ENCODE results near the gene PRDM7. TPM values are rescaled to one million over a fixed set of nuclear protein-coding genes. Genes with fewer than 3 reads are reported as not detected.
"Not testable (repeated sequence)": the region's sequence is repeated elsewhere in the genome, so short reads cannot be mapped to it uniquely, and the experiment has no call there.

The PRDM7 gene
- total RNA-seq (2022), result not detected in 2 replicates
- percentile 14 among the genes with signal in this experiment for Bru-seq, nascent RNA
- BruChase-seq, experiment 1, labeled RNA remaining after a 2-hour chase, result percentile 16 among the genes with signal in this experiment
- BruChase-seq, experiment 2, labeled RNA remaining after a 6-hour chase, result percentile 10 among the genes with signal in this experiment
- long read RNA-seq, result 0 reads

DNA sequence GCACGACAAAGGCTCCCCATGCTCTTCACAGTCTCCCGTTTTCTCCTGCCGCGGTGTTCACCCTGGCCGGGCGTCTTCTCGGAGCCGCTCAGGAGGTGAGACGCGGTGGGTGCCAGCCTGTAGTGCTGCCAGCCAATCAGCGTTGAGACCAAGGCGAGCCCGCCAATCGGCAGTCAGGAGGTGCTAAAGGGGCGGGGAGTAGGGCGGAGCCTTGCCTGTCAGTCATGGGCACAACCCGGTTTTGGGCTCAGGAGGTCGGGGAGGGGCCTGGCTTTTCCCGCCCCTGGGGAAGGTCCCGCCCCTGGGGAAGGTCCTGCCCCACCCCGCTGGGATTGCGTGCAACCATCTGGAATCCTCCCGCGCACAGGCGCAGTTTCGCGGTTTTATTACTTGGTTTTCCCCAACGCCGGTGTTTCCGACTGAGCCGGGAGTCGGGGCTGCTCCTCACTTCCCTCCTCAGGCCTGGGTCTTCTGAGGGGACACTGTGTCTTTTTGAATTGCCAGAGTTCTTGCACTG is at the start of gene PRDM7:
Gene PRDM7 (minus strand): TSS at position 92 of the 517 bp plus-strand sequence. CDS start 1,421 bp downstream, outside the sequence.
- CTCF ChIA-PET, result no interaction called here
- no peaks in the 10 kb centered on the region for H3K27me3 ChIP-seq (replicated peaks; ENCODE audit: control insufficient read depth, insufficient read depth, low read length)
- TF ChIP-seq, protein P1, sequence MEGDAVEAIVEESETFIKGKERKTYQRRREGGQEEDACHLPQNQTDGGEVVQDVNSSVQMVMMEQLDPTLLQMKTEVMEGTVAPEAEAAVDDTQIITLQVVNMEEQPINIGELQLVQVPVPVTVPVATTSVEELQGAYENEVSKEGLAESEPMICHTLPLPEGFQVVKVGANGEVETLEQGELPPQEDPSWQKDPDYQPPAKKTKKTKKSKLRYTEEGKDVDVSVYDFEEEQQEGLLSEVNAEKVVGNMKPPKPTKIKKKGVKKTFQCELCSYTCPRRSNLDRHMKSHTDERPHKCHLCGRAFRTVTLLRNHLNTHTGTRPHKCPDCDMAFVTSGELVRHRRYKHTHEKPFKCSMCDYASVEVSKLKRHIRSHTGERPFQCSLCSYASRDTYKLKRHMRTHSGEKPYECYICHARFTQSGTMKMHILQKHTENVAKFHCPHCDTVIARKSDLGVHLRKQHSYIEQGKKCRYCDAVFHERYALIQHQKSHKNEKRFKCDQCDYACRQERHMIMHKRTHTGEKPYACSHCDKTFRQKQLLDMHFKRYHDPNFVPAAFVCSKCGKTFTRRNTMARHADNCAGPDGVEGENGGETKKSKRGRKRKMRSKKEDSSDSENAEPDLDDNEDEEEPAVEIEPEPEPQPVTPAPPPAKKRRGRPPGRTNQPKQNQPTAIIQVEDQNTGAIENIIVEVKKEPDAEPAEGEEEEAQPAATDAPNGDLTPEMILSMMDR (IDR thresholded peaks at IDR 0.05; ENCODE audit: insufficient read depth in 1 of 2, low read depth in 1 of 2, low read length in 1 of 2, severe bottlenecking in 1 of 2, unreplicated experiment in 1 of 2), result no peak
- DNase-seq, result peak; percentile 100
- POLR2A ChIA-PET, result no interaction called here
- H3K27me3 Mint-ChIP-seq (ENCODE audit: insufficient read depth, unreplicated experiment), result peaks cover 9% of the 10 kb centered on the region
- intact Hi-C loops (cut with micrococcal nuclease; ENCODE audit: unreplicated experiment), result loop anchor here (2.0 kb wide), 1 partner anchor 18 kb away; no protein-coding TSS in a partner anchor
- H3K4me3 Mint-ChIP-seq (ENCODE audit: unreplicated experiment), result peak within 1 kb of the TSS; percentile 94
- no TSS peak for BruUV-seq (replicated peaks)
- H3K4me1 ChIP-seq, result peaks cover 3% of the 10 kb centered on the region; the same call in 1 of the 2 replicates
- peaks cover 20% of the 10 kb centered on the region for H3K36me3 Mint-ChIP-seq (ENCODE audit: insufficient read depth, unreplicated experiment)
- peaks cover 10% of the 10 kb centered on the region for H3K4me1 Mint-ChIP-seq (ENCODE audit: low read depth, unreplicated experiment)
- H3K9me3 ChIP-seq, result peaks cover 2% of the 10 kb centered on the region; the same call in 1 of the 2 replicates
- peak within 1 kb of the TSS; percentile 37 for H3K4me3 ChIP-seq (ENCODE audit: low read depth, low read length)
- H3K27ac Mint-ChIP-seq (ENCODE audit: unreplicated experiment), result peak within 1 kb of the TSS; percentile 98
- H3K36me3 ChIP-seq (ENCODE audit: control insufficient read depth, insufficient read depth, low read length), result no peaks in the 10 kb centered on the region
- no peaks in the 10 kb centered on the region for H3K9me3 Mint-ChIP-seq (ENCODE audit: unreplicated experiment)

DNA sequence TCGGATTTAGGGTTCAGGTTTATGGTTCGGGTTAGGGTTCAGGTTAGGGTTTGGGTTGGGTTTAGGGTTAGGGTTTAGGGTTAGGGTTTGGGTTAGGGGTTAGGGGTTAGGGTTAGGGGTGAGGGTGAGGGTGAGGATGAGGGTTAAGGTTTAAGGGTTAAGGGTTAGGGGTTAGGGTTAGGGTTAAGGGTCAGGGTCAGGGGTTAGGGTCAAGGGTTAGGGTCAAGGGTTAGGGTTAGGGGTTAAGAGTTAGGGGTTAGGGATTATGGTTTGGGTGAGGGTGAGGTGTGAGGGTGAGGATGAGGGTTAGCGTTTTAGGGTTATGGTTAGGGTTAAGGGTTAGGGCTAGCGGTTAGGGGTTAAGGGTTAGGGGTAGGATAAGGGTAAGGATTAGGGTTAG is 44.7 kb upstream of the PRDM7 start:
- H3K27me3 ChIP-seq (replicated peaks; ENCODE audit: control insufficient read depth, insufficient read depth, low read length); H3K36me3 ChIP-seq (ENCODE audit: control insufficient read depth, insufficient read depth, low read length); H3K9me3 ChIP-seq; POLR2A ChIA-PET; CTCF ChIA-PET; intact Hi-C loops (cut with micrococcal nuclease; ENCODE audit: unreplicated experiment); H3K36me3 Mint-ChIP-seq (ENCODE audit: insufficient read depth, unreplicated experiment); H3K4me1 Mint-ChIP-seq (ENCODE audit: low read depth, unreplicated experiment); DNase-seq; H3K4me1 ChIP-seq; BruUV-seq (replicated peaks); H3K4me3 Mint-ChIP-seq (ENCODE audit: unreplicated experiment); H3K27ac Mint-ChIP-seq (ENCODE audit: unreplicated experiment); H3K9me3 Mint-ChIP-seq (ENCODE audit: unreplicated experiment); H3K4me3 ChIP-seq (ENCODE audit: low read depth, low read length); H3K27me3 Mint-ChIP-seq (ENCODE audit: insufficient read depth, unreplicated experiment): not testable (repeated sequence)

DNA sequence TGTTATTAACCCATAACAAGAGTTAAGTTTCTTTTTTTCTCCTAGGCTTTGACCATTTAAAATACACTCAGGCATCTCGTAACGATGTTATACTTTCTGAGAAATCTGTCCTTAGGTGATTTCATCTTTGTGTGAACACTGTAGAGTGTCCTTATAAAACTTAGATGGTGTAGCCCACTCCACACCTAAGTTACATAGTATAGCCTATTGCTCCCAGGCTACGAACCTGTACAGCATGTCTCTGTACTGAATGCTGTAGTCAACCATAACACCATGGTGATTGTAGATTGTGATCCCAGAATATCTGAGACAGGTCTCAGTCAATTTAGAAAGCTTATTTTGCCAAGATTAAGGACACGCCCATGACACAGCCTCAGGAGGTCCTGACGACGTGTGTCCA is 30.5 kb upstream of the PRDM7 start:
- H3K4me1 Mint-ChIP-seq (ENCODE audit: low read depth, unreplicated experiment); H3K4me3 Mint-ChIP-seq (ENCODE audit: unreplicated experiment); BruUV-seq (replicated peaks); DNase-seq; H3K36me3 ChIP-seq (ENCODE audit: control insufficient read depth, insufficient read depth, low read length); H3K9me3 ChIP-seq; H3K27me3 ChIP-seq (replicated peaks; ENCODE audit: control insufficient read depth, insufficient read depth, low read length); H3K27ac Mint-ChIP-seq (ENCODE audit: unreplicated experiment); intact Hi-C loops (cut with micrococcal nuclease; ENCODE audit: unreplicated experiment); H3K4me1 ChIP-seq; H3K4me3 ChIP-seq (ENCODE audit: low read depth, low read length); H3K36me3 Mint-ChIP-seq (ENCODE audit: insufficient read depth, unreplicated experiment); CTCF ChIA-PET; H3K9me3 Mint-ChIP-seq (ENCODE audit: unreplicated experiment); H3K27me3 Mint-ChIP-seq (ENCODE audit: insufficient read depth, unreplicated experiment); POLR2A ChIA-PET: not testable (repeated sequence)

DNA sequence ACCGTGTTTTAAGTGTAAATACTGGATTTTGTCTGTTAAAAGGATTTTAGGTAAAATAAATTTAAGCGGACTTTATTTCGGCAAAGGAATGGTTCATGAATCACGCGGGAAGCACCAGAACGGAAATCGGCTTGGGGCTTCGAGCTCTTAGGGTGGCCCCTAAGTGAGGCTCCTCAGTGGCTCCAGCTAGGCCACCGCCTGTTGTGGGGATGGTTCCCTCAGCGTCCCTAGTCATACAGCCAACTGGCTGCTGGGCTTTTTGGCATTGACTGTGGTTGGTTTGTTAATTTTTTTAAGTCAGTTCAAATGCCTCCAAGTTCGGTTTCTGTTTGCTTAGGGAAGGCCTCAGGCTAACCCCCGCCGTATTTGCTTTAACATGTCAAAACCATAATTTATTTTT is 29.9 kb upstream of the PRDM7 start:
- H3K4me3 Mint-ChIP-seq (ENCODE audit: unreplicated experiment); H3K4me1 Mint-ChIP-seq (ENCODE audit: low read depth, unreplicated experiment); H3K27me3 ChIP-seq (replicated peaks; ENCODE audit: control insufficient read depth, insufficient read depth, low read length); POLR2A ChIA-PET; DNase-seq; H3K4me3 ChIP-seq (ENCODE audit: low read depth, low read length); intact Hi-C loops (cut with micrococcal nuclease; ENCODE audit: unreplicated experiment); BruUV-seq (replicated peaks); CTCF ChIA-PET; H3K36me3 Mint-ChIP-seq (ENCODE audit: insufficient read depth, unreplicated experiment); H3K9me3 Mint-ChIP-seq (ENCODE audit: unreplicated experiment); H3K9me3 ChIP-seq; H3K27me3 Mint-ChIP-seq (ENCODE audit: insufficient read depth, unreplicated experiment); H3K4me1 ChIP-seq; H3K27ac Mint-ChIP-seq (ENCODE audit: unreplicated experiment); H3K36me3 ChIP-seq (ENCODE audit: control insufficient read depth, insufficient read depth, low read length): not testable (repeated sequence)

DNA sequence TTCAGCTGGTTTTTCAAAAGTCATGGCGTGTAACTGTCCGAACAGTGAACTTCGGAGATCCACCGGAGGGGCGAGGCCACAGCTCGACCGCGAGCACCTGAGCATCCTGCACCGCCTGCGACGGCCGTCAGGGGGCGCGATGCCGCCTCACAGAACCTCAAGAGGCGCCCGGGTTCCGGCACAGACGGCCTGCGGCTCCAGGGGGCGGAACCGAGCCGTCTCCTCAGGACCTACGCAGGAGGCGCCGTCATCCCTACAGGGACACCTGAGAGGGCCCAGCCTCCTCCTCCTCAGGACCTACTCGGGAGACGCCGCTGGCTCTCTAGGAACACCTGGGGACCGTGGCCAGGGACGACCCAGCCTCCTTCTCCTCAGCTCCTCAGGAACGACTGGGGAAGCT is 29.1 kb upstream of the PRDM7 start:
- H3K9me3 Mint-ChIP-seq (ENCODE audit: unreplicated experiment); H3K36me3 Mint-ChIP-seq (ENCODE audit: insufficient read depth, unreplicated experiment); H3K4me3 ChIP-seq (ENCODE audit: low read depth, low read length); BruUV-seq (replicated peaks); H3K27ac Mint-ChIP-seq (ENCODE audit: unreplicated experiment); intact Hi-C loops (cut with micrococcal nuclease; ENCODE audit: unreplicated experiment); H3K4me1 Mint-ChIP-seq (ENCODE audit: low read depth, unreplicated experiment); H3K4me3 Mint-ChIP-seq (ENCODE audit: unreplicated experiment); H3K9me3 ChIP-seq; H3K27me3 Mint-ChIP-seq (ENCODE audit: insufficient read depth, unreplicated experiment); H3K36me3 ChIP-seq (ENCODE audit: control insufficient read depth, insufficient read depth, low read length); H3K4me1 ChIP-seq; H3K27me3 ChIP-seq (replicated peaks; ENCODE audit: control insufficient read depth, insufficient read depth, low read length); CTCF ChIA-PET; POLR2A ChIA-PET: not testable (repeated sequence)
- DNase-seq, result peak in 1 of 2 experiments; percentile 27

DNA sequence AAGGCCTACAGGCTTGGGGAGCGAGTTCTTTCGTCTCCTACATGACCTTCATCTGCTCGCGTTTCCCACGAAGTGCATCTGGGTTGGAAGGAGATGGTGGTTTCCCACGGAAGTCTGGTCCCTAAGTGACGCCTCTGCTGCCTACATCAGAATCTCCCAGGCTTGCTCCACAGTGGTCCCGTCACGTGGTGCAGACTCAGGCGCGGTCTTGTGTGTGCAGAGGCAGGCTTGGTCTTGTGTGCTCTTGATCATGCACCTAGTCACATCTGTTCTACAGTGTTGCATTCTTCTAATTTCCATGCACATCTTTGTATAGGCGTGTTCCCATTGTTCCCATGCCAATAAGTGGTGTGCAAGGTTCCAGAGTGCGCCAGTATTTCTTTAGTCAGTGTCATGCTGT is 27.6 kb upstream of the PRDM7 start:
- H3K4me1 ChIP-seq; H3K4me1 Mint-ChIP-seq (ENCODE audit: low read depth, unreplicated experiment); H3K27me3 Mint-ChIP-seq (ENCODE audit: insufficient read depth, unreplicated experiment); H3K4me3 Mint-ChIP-seq (ENCODE audit: unreplicated experiment); POLR2A ChIA-PET; H3K27me3 ChIP-seq (replicated peaks; ENCODE audit: control insufficient read depth, insufficient read depth, low read length); H3K27ac Mint-ChIP-seq (ENCODE audit: unreplicated experiment); CTCF ChIA-PET; H3K9me3 ChIP-seq; BruUV-seq (replicated peaks); H3K36me3 Mint-ChIP-seq (ENCODE audit: insufficient read depth, unreplicated experiment); H3K9me3 Mint-ChIP-seq (ENCODE audit: unreplicated experiment); DNase-seq; H3K4me3 ChIP-seq (ENCODE audit: low read depth, low read length); intact Hi-C loops (cut with micrococcal nuclease; ENCODE audit: unreplicated experiment); H3K36me3 ChIP-seq (ENCODE audit: control insufficient read depth, insufficient read depth, low read length): not testable (repeated sequence)

Data from Caco-2 (cell line).